Fibroblast of lung (primary cell): ENCODE results near the gene DNAJC13.

Experiments used
- EZH2 ChIP-seq: IDR thresholded peaks from 2 replicates; pipeline ENCODE4 v1.5.1; 2012; ENCODE audit warnings: low read length, control low read depth, mild to moderate bottlenecking; ENCODE audit errors: missing control alignments
- TF ChIP-seq, protein P1 (sequence below), 2 donors: IDR thresholded peaks in 1 of 2; conservative IDR thresholded peaks in 1 of 2; 1 replicate in 1 of 2; 2 replicates in 1 of 2; pipeline ENCODE4 v1.5.1; 2011 to 2012; ENCODE audit warnings: low read length in 2 of 2, control low read depth in 1 of 2, inconsistent platforms in 1 of 2, low read depth in 1 of 2, mild to moderate bottlenecking in 1 of 2

- TF ChIP-seq, protein P1, sequence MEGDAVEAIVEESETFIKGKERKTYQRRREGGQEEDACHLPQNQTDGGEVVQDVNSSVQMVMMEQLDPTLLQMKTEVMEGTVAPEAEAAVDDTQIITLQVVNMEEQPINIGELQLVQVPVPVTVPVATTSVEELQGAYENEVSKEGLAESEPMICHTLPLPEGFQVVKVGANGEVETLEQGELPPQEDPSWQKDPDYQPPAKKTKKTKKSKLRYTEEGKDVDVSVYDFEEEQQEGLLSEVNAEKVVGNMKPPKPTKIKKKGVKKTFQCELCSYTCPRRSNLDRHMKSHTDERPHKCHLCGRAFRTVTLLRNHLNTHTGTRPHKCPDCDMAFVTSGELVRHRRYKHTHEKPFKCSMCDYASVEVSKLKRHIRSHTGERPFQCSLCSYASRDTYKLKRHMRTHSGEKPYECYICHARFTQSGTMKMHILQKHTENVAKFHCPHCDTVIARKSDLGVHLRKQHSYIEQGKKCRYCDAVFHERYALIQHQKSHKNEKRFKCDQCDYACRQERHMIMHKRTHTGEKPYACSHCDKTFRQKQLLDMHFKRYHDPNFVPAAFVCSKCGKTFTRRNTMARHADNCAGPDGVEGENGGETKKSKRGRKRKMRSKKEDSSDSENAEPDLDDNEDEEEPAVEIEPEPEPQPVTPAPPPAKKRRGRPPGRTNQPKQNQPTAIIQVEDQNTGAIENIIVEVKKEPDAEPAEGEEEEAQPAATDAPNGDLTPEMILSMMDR (conservative IDR thresholded peaks at IDR 0.05 in 1 of 2, IDR thresholded peaks at IDR 0.05 in 1 of 2; ENCODE audit: low read depth in 1 of 2, low read length in 2 of 2) = no peak
- no peak for TF ChIP-seq EZH2
These were observed 10.3 kb upstream of the DNAJC13 start for GRCh38 chr3:132407025-132407424.
